BLaER1 treated with 17β-estradiol and CSF1 and Interleukin-3, amounts not matched to agents 10 nM and 100 nM (cell line): ENCODE results near the gene LSP1.

Source experiments
- H3K27ac ChIP-seq, 11 experiments: shearing (Covaris generic); formaldehyde crosslinking; 2 replicates each; pipeline ENCODE4 v1.8.1; 2022
- H3K27me3 ChIP-seq, 11 experiments: shearing (Covaris generic); formaldehyde crosslinking; 2 replicates each; pipeline ENCODE4 v1.8.1; 2022
- H3K36me3 ChIP-seq, 11 experiments: shearing (Covaris generic); formaldehyde crosslinking; 2 replicates each; pipeline ENCODE4 v1.8.1; 2022
- H3K4me1 ChIP-seq, 10 experiments: shearing (Covaris generic); formaldehyde crosslinking; 2 replicates each; pipeline ENCODE4 v1.8.1; 2022
- H3K4me2 ChIP-seq, 11 experiments: shearing (Covaris generic); formaldehyde crosslinking; 2 replicates each; pipeline ENCODE4 v1.8.1; 2022
- H3K4me3 ChIP-seq, 10 experiments: shearing (Covaris generic); formaldehyde crosslinking; 2 replicates each; pipeline ENCODE4 v1.8.1; 2022
- H3K9ac ChIP-seq, 11 experiments: shearing (Covaris generic); formaldehyde crosslinking; 2 replicates each; pipeline ENCODE4 v1.8.1; 2022
- H3K9me3 ChIP-seq, 11 experiments: shearing (Covaris generic); formaldehyde crosslinking; replicated peaks in 1 of 11; 2 replicates each; pipeline ENCODE4 v1.8.1; 2022
- H4K20me1 ChIP-seq, 11 experiments: shearing (Covaris generic); formaldehyde crosslinking; 2 replicates each; pipeline ENCODE4 v1.8.1; 2022
- Cebpa-rat ChIP-seq, 11 experiments: shearing (Covaris generic); IDR thresholded peaks; 2 replicates each; pipeline ENCODE4 v1.8.1; 2022

LSP1 gene

DNA sequence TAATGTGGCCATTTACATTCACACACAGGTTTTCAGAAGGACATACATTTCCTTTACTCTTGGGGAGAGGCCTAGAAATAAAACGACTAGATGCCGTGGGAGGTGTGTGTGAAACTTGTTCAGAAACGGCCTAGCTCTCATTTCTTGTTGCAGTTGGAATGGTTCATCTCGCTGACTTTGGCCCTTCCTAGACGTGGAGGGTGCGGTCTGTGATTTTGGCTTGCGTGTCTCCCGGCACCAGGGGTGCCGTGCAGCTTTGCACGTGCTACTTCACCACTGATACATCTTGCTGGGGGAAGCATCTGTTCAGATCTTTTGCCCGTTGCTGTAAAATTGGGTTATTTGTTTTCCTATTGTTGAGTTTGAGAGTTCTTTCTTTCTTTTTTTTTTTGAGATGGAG lies 41.9 kb downstream of the LSP1 start:
- TF ChIP-seq Cebpa-rat (IDR thresholded peaks at IDR 0.05), result no peak
- Histone ChIP-seq H3K9ac (no peak overlapping the region), H3K9me3 (no peaks in the 10 kb centered on the region), H3K27me3 (peaks cover 0 to 6% (median 0%) of the 10 kb centered on the region in 11 experiments; a peak in 3 of 22 replicates), H3K4me3 (no peak overlapping the region), H3K4me1 (peaks cover 35 to 49% (median 44%) of the 10 kb centered on the region in 10 experiments), H3K36me3 (no peaks in the 10 kb centered on the region), H4K20me1 (no peaks in the 10 kb centered on the region), H3K27ac (no peak overlapping the region), H3K4me2 (no peak overlapping the region)

DNA sequence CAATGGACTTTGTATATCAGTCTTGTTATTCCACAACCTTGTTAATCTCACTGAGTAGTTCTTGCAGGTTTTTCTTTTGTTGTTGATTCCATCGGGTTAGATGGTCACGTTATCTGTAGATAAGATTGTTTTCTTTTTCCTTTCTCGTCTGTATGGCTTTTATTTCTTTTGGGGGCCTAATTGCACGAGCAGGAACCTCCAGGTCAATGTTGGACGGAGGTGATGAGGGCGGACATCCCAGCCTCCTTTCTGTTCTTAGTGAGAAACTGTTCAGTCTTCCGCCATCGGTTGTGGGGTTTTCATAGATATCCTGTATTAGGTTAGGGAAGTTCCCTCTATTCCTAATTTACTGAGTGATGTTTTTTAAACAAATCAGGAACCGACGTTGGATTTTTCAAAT lies 43.6 kb downstream of the LSP1 start:
- H3K4me2 ChIP-seq, result peak overlapping the region; percentile 57 to 81 (median 72)
- H4K20me1 ChIP-seq, result no peaks in the 10 kb centered on the region
- H3K4me1 ChIP-seq, result peaks cover 18 to 32% (median 27%) of the 10 kb centered on the region in 10 experiments
- TF ChIP-seq Cebpa-rat (IDR thresholded peaks at IDR 0.05), result no peak
- H3K27ac ChIP-seq, result peak overlapping the region in 10 of 11 experiments; percentile 25 to 73 (median 54); a peak in 17 of 22 replicates
- peak overlapping the region in 9 of 11 experiments; percentile 12 to 65 (median 44); a peak in 12 of 22 replicates for H3K9ac ChIP-seq
- H3K36me3 ChIP-seq, result no peaks in the 10 kb centered on the region
- peak overlapping the region in 4 of 10 experiments; percentile 18 to 46 (median 37); a peak in 6 of 20 replicates for H3K4me3 ChIP-seq
- H3K9me3 ChIP-seq, result no peaks in the 10 kb centered on the region
- no peaks in the 10 kb centered on the region; a peak in 1 of 22 replicates for H3K27me3 ChIP-seq

DNA sequence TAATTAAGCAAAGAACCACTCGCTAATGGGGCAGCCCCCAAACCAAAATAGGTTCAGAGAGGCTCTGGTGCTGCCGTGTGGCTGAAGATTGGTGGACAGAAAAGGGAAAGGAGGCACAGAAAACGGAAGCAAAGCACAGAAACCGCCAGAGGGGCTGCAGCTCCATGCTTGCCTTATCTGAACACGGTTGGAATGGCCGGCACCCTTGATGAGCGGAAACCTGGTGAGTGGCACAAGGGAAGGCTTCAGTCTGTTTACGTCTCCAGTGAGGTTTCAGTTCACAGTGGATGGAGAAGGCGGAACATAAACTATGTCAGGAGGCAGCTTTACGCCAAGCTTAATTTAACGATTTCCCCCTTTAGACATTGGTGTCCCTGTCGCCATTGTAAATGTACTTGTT lies 44.0 kb downstream of the LSP1 start:
- Histone ChIP-seq H3K27me3 (no peaks in the 10 kb centered on the region; a peak in 1 of 22 replicates), H3K27ac (peak overlapping the region; percentile 15 to 73 (median 52); a peak in 19 of 22 replicates), H3K4me3 (peak overlapping the region in 7 of 10 experiments; percentile 18 to 46 (median 32); a peak in 11 of 20 replicates), H3K4me2 (peak overlapping the region; percentile 57 to 81 (median 72)), H3K4me1 (peaks cover 16 to 28% (median 22%) of the 10 kb centered on the region in 10 experiments), H3K9me3 (no peaks in the 10 kb centered on the region), H3K36me3 (no peaks in the 10 kb centered on the region), H3K9ac (peak overlapping the region in 9 of 11 experiments; percentile 12 to 65 (median 44); a peak in 12 of 22 replicates), H4K20me1 (no peaks in the 10 kb centered on the region)
- TF ChIP-seq Cebpa-rat (IDR thresholded peaks at IDR 0.05), result no peak

DNA sequence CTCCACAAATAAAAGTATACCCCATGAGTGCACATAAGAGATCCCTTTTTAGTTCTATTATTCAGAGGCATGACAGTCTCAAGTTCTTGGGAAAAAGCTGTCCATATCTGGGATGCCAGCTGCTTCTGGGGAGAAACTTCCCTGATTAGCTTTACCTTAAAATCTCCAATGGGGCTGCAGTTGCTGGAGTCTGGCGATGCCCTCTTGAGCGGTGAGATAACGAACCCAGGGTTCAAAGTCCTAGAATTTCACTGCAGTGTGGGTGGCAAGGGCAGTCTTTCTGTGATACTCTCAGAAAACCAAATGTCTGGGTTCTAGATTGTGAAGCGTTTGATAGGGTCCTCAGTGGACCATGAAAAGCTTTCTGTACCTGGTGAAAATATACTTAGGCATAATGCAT lies 46.2 kb downstream of the LSP1 start:
- no peak overlapping the region for H3K9ac ChIP-seq
- no peak for TF ChIP-seq Cebpa-rat (IDR thresholded peaks at IDR 0.05)
- H3K27me3 ChIP-seq, result no peaks in the 10 kb centered on the region; a peak in 1 of 22 replicates
- no peak overlapping the region for H3K27ac ChIP-seq
- no peaks in the 10 kb centered on the region for H4K20me1 ChIP-seq
- no peak overlapping the region for H3K4me3 ChIP-seq
- H3K4me1 ChIP-seq, result peaks cover 16 to 22% (median 18%) of the 10 kb centered on the region in 10 experiments
- no peaks in the 10 kb centered on the region for H3K9me3 ChIP-seq
- H3K4me2 ChIP-seq, result no peak overlapping the region
- H3K36me3 ChIP-seq, result no peaks in the 10 kb centered on the region

DNA sequence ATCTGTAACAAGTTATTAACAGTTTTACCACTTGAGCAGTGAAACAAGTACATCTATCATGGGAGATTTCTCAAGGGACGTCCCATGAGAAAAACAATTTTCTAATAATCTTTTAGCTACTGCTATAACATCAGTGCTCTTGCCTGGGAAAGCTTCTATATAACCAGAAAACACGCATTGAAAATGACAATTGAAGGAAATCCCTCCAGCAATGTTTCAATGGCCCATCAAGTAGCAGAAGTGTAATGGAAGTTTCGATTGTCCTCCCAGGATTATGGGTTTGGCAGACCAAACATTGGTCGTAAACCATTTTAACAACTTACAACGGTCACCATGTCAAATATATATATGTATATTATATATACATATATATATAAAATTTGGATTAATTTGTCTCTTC lies 46.8 kb downstream of the LSP1 start:
- Histone ChIP-seq H3K27me3 (no peaks in the 10 kb centered on the region; a peak in 1 of 22 replicates), H3K4me3 (no peak overlapping the region), H3K9ac (no peak overlapping the region), H3K36me3 (no peaks in the 10 kb centered on the region), H3K9me3 (no peaks in the 10 kb centered on the region), H3K27ac (no peak overlapping the region), H3K4me2 (no peak overlapping the region), H4K20me1 (no peaks in the 10 kb centered on the region), H3K4me1 (peaks cover 16 to 22% (median 18%) of the 10 kb centered on the region in 10 experiments)
- TF ChIP-seq Cebpa-rat (IDR thresholded peaks at IDR 0.05), result no peak

DNA sequence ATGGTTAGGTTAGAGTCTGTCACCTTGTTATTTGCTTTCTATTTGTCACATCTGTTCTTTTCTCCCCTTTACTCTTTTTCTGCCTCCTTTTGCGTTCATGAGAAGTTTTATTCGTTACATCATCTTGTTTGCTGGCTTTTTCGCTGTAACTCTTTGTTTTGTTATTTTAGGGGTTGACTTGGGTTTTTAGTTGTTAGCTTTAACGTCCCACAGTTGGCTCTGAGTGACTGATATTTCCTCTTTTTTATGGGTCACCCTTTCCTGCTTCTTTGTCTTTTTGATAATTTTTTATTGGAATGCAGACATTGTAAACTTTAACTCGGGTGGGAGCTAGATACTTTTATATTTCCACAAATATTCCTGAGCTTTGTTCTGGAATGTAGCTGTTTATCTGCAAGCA lies 53.3 kb downstream of the LSP1 start:
- no peaks in the 10 kb centered on the region for H4K20me1 ChIP-seq
- no peak for TF ChIP-seq Cebpa-rat (IDR thresholded peaks at IDR 0.05)
- peak overlapping the region; percentile 42 to 82 (median 64) for H3K4me2 ChIP-seq
- H3K27ac ChIP-seq, result peak overlapping the region in 7 of 11 experiments; percentile 14 to 53 (median 21); a peak in 14 of 22 replicates
- no peaks in the 10 kb centered on the region for H3K27me3 ChIP-seq
- no peaks in the 10 kb centered on the region for H3K9me3 ChIP-seq
- no peaks in the 10 kb centered on the region for H3K36me3 ChIP-seq
- H3K4me1 ChIP-seq, result peaks cover 32 to 56% (median 42%) of the 10 kb centered on the region in 10 experiments
- H3K4me3 ChIP-seq, result no peak overlapping the region
- H3K9ac ChIP-seq, result peak overlapping the region in 3 of 11 experiments; percentile 13 to 43 (median 22); a peak in 4 of 22 replicates

DNA sequence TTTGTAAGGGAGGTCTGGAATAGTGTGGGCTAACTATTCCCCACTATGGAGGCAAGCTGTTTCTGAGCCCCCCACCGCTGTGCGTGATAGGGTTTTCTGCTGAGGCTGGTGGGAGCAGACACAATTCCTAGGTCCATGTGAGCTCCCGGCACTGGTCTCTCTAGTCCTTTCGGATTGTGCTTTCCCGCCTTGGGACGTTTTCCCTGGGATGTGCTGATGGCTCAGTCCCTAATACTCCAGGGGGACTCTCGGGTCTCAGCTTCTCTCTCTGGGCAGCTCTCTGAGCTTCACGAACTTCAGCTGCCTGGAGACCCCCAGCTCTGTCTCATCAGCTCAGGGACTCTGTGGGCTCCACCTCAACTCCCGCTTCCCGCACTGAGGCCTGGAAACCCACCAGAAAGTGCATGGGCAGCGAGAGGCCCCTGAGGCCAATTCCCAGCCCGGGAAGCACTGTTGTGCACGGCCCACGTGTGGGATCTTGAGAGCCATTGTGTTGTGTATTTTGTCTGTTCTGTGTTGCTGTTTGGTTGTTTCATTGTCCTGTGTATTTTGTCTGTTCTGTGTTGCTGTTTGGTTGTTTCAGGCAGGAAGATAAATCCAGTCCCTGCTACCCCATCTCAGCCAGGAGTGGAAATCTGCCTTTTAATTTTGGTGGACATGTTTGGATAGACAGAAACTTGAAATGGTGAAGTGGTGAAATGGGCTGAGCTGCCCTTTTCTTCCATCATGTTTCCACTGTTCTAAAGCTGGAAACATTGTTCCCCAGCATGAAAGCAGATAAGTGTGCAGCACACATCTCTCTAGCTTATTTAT lies 53.9 kb downstream of the LSP1 start:
- Histone ChIP-seq H3K4me2 (peak overlapping the region; percentile 42 to 82 (median 64)), H3K4me1 (peaks cover 32 to 62% (median 42%) of the 10 kb centered on the region in 10 experiments), H3K9ac (peak overlapping the region in 4 of 11 experiments; percentile 13 to 43 (median 21); a peak in 2 of 22 replicates), H3K27ac (peak overlapping the region in 8 of 11 experiments; percentile 7 to 53 (median 20); a peak in 11 of 22 replicates), H4K20me1 (no peaks in the 10 kb centered on the region), H3K27me3 (no peaks in the 10 kb centered on the region), H3K36me3 (no peaks in the 10 kb centered on the region), H3K9me3 (no peaks in the 10 kb centered on the region), H3K4me3 (no peak overlapping the region)
- TF ChIP-seq Cebpa-rat (IDR thresholded peaks at IDR 0.05), result no peak

DNA sequence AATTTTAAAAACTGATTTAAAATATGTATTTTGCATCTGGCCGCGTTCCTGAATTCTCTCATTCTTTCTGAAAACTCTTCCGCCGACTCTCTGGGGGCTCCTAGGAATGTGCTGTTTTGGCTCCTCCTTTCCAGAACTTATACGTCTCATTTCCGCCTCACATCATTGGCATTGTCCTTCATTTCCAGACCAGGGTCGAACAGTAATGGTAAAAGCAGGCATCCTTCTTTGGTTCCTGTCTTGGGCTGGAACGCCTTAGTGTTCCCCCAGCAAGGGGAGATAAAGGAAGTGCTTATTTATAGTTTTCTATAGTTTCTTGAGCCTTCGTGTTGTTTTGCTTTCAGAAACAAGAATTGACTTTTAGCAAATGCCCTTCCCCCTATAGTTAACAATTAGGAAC lies 55.7 kb downstream of the LSP1 start:
- Histone ChIP-seq H3K4me2 (peak overlapping the region; percentile 39 to 81 (median 71)), H3K36me3 (no peaks in the 10 kb centered on the region), H3K9me3 (no peaks in the 10 kb centered on the region), H3K9ac (peak overlapping the region in 6 of 11 experiments; percentile 30 to 63 (median 50); a peak in 6 of 22 replicates), H4K20me1 (no peaks in the 10 kb centered on the region), H3K27ac (peak overlapping the region in 8 of 11 experiments; percentile 37 to 79 (median 77); a peak in 15 of 22 replicates), H3K4me3 (no peak overlapping the region), H3K4me1 (peaks cover 32 to 77% (median 55%) of the 10 kb centered on the region in 10 experiments), H3K27me3 (no peaks in the 10 kb centered on the region)
- no peak for TF ChIP-seq Cebpa-rat (IDR thresholded peaks at IDR 0.05)

DNA sequence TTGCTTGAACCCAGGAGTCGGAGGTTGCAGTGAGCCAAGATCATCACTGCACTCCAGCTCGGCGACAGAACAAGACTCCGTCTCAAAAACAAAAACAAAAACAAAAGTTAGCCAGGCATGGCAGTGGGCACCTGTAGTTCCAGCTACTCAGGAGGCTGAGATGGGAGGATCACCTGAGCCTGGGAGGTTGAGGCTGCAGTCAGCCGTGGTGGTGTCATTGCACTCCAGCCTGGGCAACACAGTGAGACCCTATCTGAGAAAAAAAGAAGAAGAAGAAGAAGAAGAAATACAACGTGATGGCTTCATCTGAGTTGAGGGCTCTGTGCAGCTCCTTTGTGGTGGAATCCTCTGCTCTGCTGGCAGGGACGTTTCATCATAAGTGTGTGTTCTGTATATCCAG lies 56.6 kb downstream of the LSP1 start:
- no peaks in the 10 kb centered on the region for H3K27me3 ChIP-seq
- H4K20me1 ChIP-seq, result no peaks in the 10 kb centered on the region
- H3K9ac ChIP-seq, result no peak overlapping the region
- H3K4me2 ChIP-seq, result peak overlapping the region in 7 of 11 experiments; percentile 51 to 81 (median 75); a peak in 12 of 22 replicates
- no peak for TF ChIP-seq Cebpa-rat (IDR thresholded peaks at IDR 0.05)
- H3K36me3 ChIP-seq, result no peaks in the 10 kb centered on the region
- no peak overlapping the region for H3K4me3 ChIP-seq
- peak overlapping the region in 5 of 11 experiments; percentile 58 to 79 (median 78); a peak in 5 of 22 replicates for H3K27ac ChIP-seq
- no peaks in the 10 kb centered on the region for H3K9me3 ChIP-seq
- H3K4me1 ChIP-seq, result peaks cover 32 to 77% (median 55%) of the 10 kb centered on the region in 10 experiments
